ENCODE data around the gene ZFAND3.

ZFAND3 gene

GRCh38 chr6:37915463-37915862, 95.9 kb downstream of the ZFAND3 start:
- no peak overlapping the region for H3K4me3 ChIP-seq (ENCODE audit: low read length)
- DNase-seq (ENCODE audit: low read depth): no peak
- no peak for TF ChIP-seq CTCF (IDR thresholded peaks at IDR 0.05; ENCODE audit: insufficient read depth, low read depth, low read length, missing control alignments)

- no peak overlapping the region for H3K4me3 ChIP-seq (ENCODE audit: low read length)
- TF ChIP-seq CTCF (IDR thresholded peaks at IDR 0.05; ENCODE audit: insufficient read depth, low read depth, low read length, missing control alignments): no peak
- DNase-seq (ENCODE audit: low read depth): no peak
These were observed 96.6 kb downstream of the ZFAND3 start for GRCh38 chr6:37916149-37916548.

DNA sequence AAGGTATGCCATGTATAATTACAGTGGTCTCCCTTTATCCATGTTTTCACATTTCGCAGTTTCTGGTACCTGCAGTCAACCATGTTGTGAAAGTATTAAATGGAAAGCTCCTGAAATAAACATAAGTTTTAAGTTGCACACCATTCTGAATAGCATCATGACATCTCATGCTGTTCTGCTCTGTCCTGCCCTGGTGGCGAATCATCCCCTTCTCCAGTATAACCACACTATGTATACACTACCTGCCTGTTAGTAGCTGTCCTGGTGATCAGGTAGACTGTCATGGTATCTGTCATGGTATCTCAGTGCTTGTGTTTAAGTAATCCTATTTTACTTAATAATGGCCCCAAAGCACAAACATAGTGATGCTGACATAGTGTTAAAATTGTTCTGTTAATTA, 97.1 kb downstream of the ZFAND3 start:
- no peak for TF ChIP-seq CTCF (IDR thresholded peaks at IDR 0.05; ENCODE audit: insufficient read depth, low read depth, low read length, missing control alignments)
- DNase-seq (ENCODE audit: low read depth): peak; percentile 79
- no peak overlapping the region for H3K4me3 ChIP-seq (ENCODE audit: low read length)

DNA sequence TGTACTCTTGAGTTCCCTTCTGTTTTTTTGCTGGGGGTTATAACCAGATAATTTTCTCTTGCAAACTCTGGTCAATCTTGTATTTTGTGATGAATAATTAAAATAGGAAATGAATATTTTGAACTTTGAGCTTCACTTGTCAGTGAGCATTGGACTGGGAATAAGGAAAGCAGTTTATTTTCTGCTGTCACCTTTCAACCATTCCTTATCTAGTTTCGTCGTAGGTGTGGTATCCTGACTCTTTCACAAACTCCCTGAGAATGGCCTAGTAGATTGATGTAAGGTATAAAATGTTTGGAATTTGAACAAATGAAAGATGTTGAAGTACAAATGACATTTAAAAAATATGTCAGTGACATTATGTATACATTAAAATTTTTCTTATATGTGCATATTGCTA, 98.0 kb downstream of the ZFAND3 start:
- no peak for TF ChIP-seq CTCF (IDR thresholded peaks at IDR 0.05; ENCODE audit: insufficient read depth, low read depth, low read length, missing control alignments)
- no peak overlapping the region for H3K4me3 ChIP-seq (ENCODE audit: low read length)
- DNase-seq (ENCODE audit: low read depth): no peak

DNA sequence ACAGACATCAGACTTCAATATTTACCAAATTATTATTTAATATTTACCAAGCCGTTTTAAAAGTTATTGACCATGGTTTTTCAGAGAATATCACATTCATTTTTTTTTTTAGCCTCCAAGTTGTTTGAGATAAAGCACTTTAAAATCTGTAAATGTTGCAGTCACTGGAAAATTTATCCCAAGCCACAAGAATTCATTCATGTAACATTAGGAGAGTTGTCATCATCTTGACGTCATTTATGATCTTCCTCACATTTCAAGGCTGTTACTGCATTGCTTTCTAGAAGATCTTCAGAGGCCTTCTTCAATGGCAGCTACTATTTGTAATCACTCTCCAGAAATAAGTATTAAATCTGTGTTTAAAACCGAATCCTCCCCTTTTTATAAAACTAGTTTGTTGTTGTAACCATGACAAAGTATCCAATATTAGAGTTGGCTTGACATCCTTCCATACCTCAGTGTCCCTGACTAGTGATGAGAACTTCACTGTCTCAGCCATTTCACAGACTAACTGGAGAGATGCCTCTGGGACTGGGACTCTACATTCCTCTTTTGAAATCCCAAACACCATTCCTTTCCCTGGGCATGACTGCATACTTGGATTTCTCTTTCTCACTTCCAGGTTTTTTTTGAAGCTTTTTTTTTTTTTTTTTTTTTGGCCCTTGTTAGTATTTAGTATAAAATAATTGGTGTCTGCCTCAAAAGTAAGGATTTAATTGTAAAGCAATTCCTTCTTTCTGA, 100.1 kb downstream of the ZFAND3 start:
- H3K4me3 ChIP-seq (ENCODE audit: low read length): no peak overlapping the region
- no peak for TF ChIP-seq CTCF (IDR thresholded peaks at IDR 0.05; ENCODE audit: insufficient read depth, low read depth, low read length, missing control alignments)
- DNase-seq (ENCODE audit: low read depth): no peak

DNA sequence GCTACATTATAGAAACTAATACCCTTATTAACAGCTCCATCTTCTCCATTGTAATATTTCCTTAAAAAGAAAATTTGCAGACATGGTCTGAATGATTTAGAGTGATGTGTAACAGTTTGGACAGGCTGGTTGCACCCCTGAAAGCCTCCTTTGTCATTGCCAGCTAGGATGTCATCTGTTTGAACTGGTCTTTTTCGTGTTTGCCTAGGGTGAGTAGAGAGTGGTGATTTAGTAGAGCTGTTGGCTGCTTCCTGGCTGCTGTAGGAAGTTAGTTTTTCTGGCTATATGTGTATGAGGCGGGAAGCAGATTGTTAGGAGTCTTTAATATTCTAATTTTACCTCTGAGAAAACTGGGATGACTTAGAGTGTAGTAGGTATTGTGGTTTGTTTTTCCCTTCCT, 101.1 kb downstream of the ZFAND3 start:
- DNase-seq (ENCODE audit: low read depth): peak; percentile 29
- H3K4me3 ChIP-seq (ENCODE audit: low read length): no peak overlapping the region
- TF ChIP-seq CTCF (IDR thresholded peaks at IDR 0.05; ENCODE audit: insufficient read depth, low read depth, low read length, missing control alignments): no peak

- DNase-seq (ENCODE audit: low read depth): peak; percentile 43
- no peak for TF ChIP-seq CTCF (IDR thresholded peaks at IDR 0.05; ENCODE audit: insufficient read depth, low read depth, low read length, missing control alignments)
- no peak overlapping the region for H3K4me3 ChIP-seq (ENCODE audit: low read length)
These were observed 103.0 kb downstream of the ZFAND3 start for GRCh38 chr6:37922563-37922962.

Data from epithelial cell of esophagus (primary cell).